Chondrocyte (in vitro differentiated cells): Measurements from ENCODE around the gene PCMTD2. TPM values are rescaled to one million over a fixed set of nuclear protein-coding genes. Genes with fewer than 3 reads are reported as not detected.

ENCODE experiments used
- DNase-seq: peaks from one replicate; pipeline ENCODE4 v3.0.0; 2021; ENCODE audit warnings: mixed read lengths, low spot score
- H3K27ac Mint-ChIP-seq: one replicate; pipeline ENCODE4 v1.8.0; 2021; ENCODE audit warnings: mild to moderate bottlenecking, moderate library complexity, mixed read lengths; ENCODE audit not compliant: unreplicated experiment
- H3K27me3 Mint-ChIP-seq: 2 replicates; pipeline ENCODE4 v1.8.0; 2021; ENCODE audit warnings: low read depth, mixed read lengths
- H3K36me3 Mint-ChIP-seq: 2 replicates; pipeline ENCODE4 v1.8.0; 2021; ENCODE audit warnings: low read depth, mixed read lengths
- H3K4me1 Mint-ChIP-seq: 2 replicates; pipeline ENCODE4 v1.8.0; 2021; ENCODE audit warnings: low read depth, mild to moderate bottlenecking, mixed read lengths
- H3K4me3 Mint-ChIP-seq: one replicate; pipeline ENCODE4 v1.8.0; 2021; ENCODE audit warnings: mild to moderate bottlenecking, moderate library complexity, mixed read lengths; ENCODE audit not compliant: unreplicated experiment
- H3K9me3 Mint-ChIP-seq: 2 replicates; pipeline ENCODE4 v1.8.0; 2021; ENCODE audit warnings: low read depth, mixed read lengths
- total RNA-seq: library from RNA; stranded (reverse); gene quantifications from 3 replicates; pipeline ENCODE4 v1.2.1, GENCODE V29; 2021
- TF ChIP-seq, protein P1 (sequence below): fragments of 200-600 bp; sonication (generic); IDR thresholded peaks from 2 replicates; pipeline ENCODE4 v1.5.0; 2021; ENCODE audit warnings: antibody characterized with exemption, mild to moderate bottlenecking, moderate library complexity

PCMTD2 gene
- total RNA-seq, 1 donor from 2014 or later = 38.1 TPM

DNA sequence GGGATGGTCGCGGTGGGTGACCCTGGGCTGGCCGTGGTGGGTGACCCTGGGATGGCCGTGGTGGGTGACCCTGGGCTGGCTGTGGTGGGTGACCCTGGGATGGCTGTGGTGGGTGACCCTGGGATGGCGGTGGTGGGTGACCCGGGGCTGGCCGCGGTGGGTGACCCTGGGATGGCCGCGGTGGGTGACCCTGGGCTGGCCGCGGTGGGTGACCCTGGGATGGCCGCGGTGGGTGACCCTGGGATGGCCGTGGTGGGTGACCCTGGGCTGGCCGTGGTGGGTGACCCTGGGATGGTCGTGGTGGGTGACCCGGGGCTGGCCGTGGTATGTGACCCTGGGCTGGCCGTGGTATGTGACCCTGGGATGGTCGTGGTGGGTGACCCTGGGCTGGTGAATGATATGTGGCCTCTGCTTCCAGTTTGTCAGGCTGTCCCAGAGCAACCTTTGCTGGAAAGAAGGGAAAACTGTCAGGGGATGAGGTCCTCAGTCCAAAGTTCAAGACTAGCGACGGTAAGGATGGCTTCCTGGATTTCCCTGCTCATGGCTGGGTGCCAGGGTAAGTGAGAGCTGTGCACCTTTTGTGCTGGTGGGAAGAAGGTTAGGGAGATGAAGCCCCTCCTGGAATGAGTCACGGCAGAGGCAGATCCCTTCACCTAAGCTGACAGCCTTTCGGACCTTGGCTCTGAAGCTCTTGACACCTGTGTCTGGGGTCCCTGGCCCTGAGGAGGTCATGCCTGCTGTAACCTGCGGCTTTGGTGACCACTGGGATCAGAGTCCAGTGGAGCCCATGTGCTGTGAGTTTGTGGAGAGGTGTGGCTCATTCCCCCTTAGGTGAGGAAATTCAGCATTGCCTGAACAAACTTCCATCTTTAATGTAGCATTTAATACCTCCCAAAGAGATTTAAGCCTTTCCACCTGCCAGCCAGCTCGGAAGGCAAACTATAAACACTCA, 19.1 kb upstream of the PCMTD2 start:
- Mint-ChIP-seq H3K27me3 (peaks cover 5% of the 10 kb centered on the region), H3K36me3 (no peaks in the 10 kb centered on the region), H3K9me3 (no peaks in the 10 kb centered on the region), H3K4me3 (no peak overlapping the region), H3K27ac (no peak overlapping the region), H3K4me1 (no peaks in the 10 kb centered on the region)
- TF ChIP-seq, protein P1, sequence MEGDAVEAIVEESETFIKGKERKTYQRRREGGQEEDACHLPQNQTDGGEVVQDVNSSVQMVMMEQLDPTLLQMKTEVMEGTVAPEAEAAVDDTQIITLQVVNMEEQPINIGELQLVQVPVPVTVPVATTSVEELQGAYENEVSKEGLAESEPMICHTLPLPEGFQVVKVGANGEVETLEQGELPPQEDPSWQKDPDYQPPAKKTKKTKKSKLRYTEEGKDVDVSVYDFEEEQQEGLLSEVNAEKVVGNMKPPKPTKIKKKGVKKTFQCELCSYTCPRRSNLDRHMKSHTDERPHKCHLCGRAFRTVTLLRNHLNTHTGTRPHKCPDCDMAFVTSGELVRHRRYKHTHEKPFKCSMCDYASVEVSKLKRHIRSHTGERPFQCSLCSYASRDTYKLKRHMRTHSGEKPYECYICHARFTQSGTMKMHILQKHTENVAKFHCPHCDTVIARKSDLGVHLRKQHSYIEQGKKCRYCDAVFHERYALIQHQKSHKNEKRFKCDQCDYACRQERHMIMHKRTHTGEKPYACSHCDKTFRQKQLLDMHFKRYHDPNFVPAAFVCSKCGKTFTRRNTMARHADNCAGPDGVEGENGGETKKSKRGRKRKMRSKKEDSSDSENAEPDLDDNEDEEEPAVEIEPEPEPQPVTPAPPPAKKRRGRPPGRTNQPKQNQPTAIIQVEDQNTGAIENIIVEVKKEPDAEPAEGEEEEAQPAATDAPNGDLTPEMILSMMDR = no peak
- peak; percentile 49 for DNase-seq

DNA sequence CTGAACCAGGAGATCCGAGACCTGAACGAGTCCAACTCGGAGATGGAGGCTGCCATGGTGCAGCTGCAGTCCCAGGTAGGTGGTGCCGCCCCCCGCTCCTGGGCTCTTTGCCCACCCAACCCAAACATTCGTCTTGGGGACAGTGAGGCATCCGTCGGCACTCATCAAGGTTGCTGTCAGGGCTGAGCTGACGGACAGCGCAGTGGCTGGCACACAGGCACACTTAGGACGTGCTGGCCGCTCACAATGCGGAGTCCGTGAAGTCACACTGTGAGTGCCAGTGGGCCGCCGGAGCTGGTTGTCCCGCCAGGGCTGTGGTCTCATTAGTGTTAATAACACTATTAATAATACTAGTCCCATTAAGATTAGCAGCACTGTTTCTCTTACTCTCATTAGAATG, 18.2 kb upstream of the PCMTD2 start:
- H3K9me3 Mint-ChIP-seq = no peaks in the 10 kb centered on the region
- TF ChIP-seq, protein P1 = no peak
- no peak overlapping the region for H3K27ac Mint-ChIP-seq
- H3K4me3 Mint-ChIP-seq = no peak overlapping the region
- H3K4me1 Mint-ChIP-seq = no peaks in the 10 kb centered on the region
- peak; percentile 82 for DNase-seq
- peaks cover 5% of the 10 kb centered on the region for H3K27me3 Mint-ChIP-seq
- no peaks in the 10 kb centered on the region for H3K36me3 Mint-ChIP-seq

DNA sequence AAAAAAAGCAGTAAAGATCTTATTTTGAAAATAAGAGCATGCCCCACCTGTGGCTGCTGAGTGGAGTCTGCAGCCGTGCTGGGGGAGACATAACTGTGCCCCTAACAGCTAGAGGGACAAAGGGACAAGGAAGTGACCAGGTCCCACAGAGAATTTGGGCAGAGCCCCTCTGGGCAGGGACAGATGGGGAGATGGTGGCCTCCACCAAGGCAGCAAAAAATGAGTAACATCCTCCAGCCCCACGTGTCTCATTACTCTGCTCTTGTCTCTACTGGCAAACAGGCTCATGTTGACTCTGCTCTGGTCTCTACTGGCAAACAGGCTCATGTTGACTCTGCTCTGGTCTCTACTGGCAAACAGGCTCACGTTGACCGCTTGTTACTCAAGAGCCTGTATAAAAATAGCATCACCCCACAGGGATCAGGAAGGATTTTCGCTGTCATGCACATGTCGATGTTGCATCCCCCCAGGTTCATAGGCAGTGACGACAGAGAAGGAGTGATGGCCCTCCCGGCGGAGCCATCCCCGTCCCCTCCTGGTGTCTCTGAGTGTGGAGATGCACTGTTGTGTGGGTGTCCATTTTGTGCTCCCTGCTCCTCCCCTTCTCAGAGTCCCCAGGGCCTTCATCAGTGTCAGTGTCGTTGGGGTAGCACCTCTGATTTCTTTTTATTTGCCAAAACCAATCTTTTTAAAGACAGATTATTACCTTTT, 17.3 kb upstream of the PCMTD2 start:
- Mint-ChIP-seq H3K9me3 (no peaks in the 10 kb centered on the region), H3K27me3 (peaks cover 11% of the 10 kb centered on the region), H3K27ac (no peak overlapping the region), H3K4me3 (no peak overlapping the region), H3K36me3 (no peaks in the 10 kb centered on the region), H3K4me1 (no peaks in the 10 kb centered on the region)
- DNase-seq = no peak
- TF ChIP-seq, protein P1 = no peak

DNA sequence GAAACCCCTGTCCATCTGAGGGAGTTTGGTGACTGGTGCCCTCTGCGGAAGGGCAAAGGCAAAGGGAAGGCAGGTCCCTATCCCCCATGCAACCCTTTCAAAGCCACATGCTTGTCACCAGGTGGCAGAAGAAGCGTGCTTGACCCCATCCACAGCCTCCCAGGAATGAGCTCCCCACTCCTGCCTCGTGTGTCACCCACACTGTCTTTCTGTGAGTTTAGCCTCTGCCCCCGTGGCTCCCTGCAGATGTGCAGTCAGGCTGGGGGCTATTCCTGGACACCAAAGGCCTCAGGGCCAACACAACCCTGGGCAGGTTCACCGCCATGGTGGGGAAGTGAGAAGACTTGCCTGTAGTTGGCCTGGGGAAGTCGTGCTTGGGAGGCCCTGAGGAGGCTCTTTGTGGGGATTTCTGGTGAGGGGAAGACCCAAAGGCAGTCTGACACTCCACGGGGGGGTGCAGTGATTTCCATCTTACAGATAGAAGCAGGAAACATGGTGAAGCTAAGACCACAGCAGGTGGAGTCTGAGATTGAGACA, 16.6 kb upstream of the PCMTD2 start:
- H3K4me3 Mint-ChIP-seq = no peak overlapping the region
- H3K27ac Mint-ChIP-seq = no peak overlapping the region
- peaks cover 13% of the 10 kb centered on the region for H3K27me3 Mint-ChIP-seq
- H3K4me1 Mint-ChIP-seq = no peaks in the 10 kb centered on the region
- no peaks in the 10 kb centered on the region for H3K9me3 Mint-ChIP-seq
- DNase-seq = no peak
- TF ChIP-seq, protein P1 = no peak
- H3K36me3 Mint-ChIP-seq = no peaks in the 10 kb centered on the region
